ENCODE results near the gene AEN.

DNA sequence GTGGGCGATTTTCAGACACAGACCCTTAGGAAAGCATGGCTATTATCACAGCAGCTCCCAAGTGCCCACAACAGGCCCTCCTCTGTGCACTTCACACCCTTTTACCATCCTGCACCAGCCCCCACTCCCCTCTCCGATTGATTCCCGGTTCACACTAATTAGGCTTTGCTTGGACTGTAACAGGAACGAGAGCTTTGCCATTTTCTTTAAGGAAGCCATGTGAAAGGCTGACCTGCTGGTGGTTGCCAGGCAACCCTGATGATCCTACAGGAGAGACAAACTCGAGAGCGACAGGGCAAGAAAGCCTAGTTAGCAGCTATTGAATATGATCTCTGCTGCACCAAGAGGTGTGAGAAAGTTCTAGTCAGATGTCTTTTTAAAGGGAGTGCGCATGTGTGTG, 46.5 kb upstream of the AEN start:
- no peak for TF ChIP-seq POLR2AphosphoS5 (IDR thresholded peaks at IDR 0.05; ENCODE audit: low read depth, low read length)
- TF ChIP-seq POLR2A (IDR thresholded peaks at IDR 0.05; ENCODE audit: borderline replicate concordance, extremely low read depth, insufficient read depth, insufficient read length): no peak
- TF ChIP-seq ZFX (IDR thresholded peaks at IDR 0.05): no peak
- no peak for TF ChIP-seq YY1 (IDR thresholded peaks at IDR 0.05; ENCODE audit: extremely low read depth, insufficient replicate concordance, low read depth, low read length)
- TF ChIP-seq, protein P1, sequence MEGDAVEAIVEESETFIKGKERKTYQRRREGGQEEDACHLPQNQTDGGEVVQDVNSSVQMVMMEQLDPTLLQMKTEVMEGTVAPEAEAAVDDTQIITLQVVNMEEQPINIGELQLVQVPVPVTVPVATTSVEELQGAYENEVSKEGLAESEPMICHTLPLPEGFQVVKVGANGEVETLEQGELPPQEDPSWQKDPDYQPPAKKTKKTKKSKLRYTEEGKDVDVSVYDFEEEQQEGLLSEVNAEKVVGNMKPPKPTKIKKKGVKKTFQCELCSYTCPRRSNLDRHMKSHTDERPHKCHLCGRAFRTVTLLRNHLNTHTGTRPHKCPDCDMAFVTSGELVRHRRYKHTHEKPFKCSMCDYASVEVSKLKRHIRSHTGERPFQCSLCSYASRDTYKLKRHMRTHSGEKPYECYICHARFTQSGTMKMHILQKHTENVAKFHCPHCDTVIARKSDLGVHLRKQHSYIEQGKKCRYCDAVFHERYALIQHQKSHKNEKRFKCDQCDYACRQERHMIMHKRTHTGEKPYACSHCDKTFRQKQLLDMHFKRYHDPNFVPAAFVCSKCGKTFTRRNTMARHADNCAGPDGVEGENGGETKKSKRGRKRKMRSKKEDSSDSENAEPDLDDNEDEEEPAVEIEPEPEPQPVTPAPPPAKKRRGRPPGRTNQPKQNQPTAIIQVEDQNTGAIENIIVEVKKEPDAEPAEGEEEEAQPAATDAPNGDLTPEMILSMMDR (IDR thresholded peaks at IDR 0.05 in 2 of 3, conservative IDR thresholded peaks at IDR 0.05 in 1 of 3; ENCODE audit: borderline replicate concordance in 1 of 3, insufficient read depth in 1 of 3, low read depth in 2 of 3, low read length in 2 of 3): no peak
- no peak for TF ChIP-seq JUND (IDR thresholded peaks at IDR 0.05)
